ENCODE measurements around the gene CSMD2. TPM values are rescaled to one million over a fixed set of nuclear protein-coding genes. Genes with fewer than 3 reads are reported as not detected.

Gene CSMD2
- total RNA-seq, 2 donors from 2014 or later = 0.62 to 2.8 TPM

- H3K4me3 Mint-ChIP-seq = no peak overlapping the region
- H3K9ac ChIP-seq (ENCODE audit: extremely low read depth, low read length, poor library complexity, severe bottlenecking) = no peak overlapping the region
- no peaks in the 10 kb centered on the region for H3K36me3 ChIP-seq (ENCODE audit: control insufficient read depth, insufficient read depth, low read length)
- no peak overlapping the region for H3K27ac ChIP-seq (ENCODE audit: low read depth, low read length)
- 91 to 92% methylated on average over 11 to 14 of the region's 14 CpGs for WGBS, 2 experiments (ENCODE audit: insufficient coverage in 1 of 2, insufficient read length in 1 of 2)
- no peak overlapping the region for H3K4me3 ChIP-seq (ENCODE audit: low read length)
- peaks cover 2% of the 10 kb centered on the region for H3K27me3 Mint-ChIP-seq (ENCODE audit: insufficient read depth)
- H3K27me3 ChIP-seq (ENCODE audit: control insufficient read depth, insufficient read depth, low read length, poor library complexity, severe bottlenecking) = no peaks in the 10 kb centered on the region
- peaks cover 7% of the 10 kb centered on the region for H3K4me1 Mint-ChIP-seq
- no peaks in the 10 kb centered on the region for H3K4me1 ChIP-seq (ENCODE audit: control insufficient read depth, insufficient read depth, low read length)
- no peaks in the 10 kb centered on the region for H3K9me3 ChIP-seq (ENCODE audit: control insufficient read depth, low read length)
- no peaks in the 10 kb centered on the region for H3K9me3 Mint-ChIP-seq
- H3K27ac Mint-ChIP-seq = no peak overlapping the region
- no peaks in the 10 kb centered on the region for H3K36me3 Mint-ChIP-seq (ENCODE audit: low read depth)
- no peak for TF ChIP-seq CTCF (conservative IDR thresholded peaks at IDR 0.05)
- DNase-seq = no peak
Measured at GRCh38 chr1:33955096-33955495, 209.9 kb downstream of the CSMD2 start.

- Mint-ChIP-seq H3K4me3 (no peak overlapping the region), H3K27me3 (ENCODE audit: insufficient read depth) (peaks cover 2% of the 10 kb centered on the region), H3K9me3 (no peaks in the 10 kb centered on the region), H3K36me3 (ENCODE audit: low read depth) (no peaks in the 10 kb centered on the region), H3K27ac (no peak overlapping the region), H3K4me1 (no peaks in the 10 kb centered on the region)
- H3K36me3 ChIP-seq (ENCODE audit: control insufficient read depth, insufficient read depth, low read length) = no peaks in the 10 kb centered on the region
- TF ChIP-seq CTCF (conservative IDR thresholded peaks at IDR 0.05) = no peak
- no peak overlapping the region for H3K9ac ChIP-seq (ENCODE audit: extremely low read depth, low read length, poor library complexity, severe bottlenecking)
- no peaks in the 10 kb centered on the region for H3K4me1 ChIP-seq (ENCODE audit: control insufficient read depth, insufficient read depth, low read length)
- H3K9me3 ChIP-seq (ENCODE audit: control insufficient read depth, low read length) = no peaks in the 10 kb centered on the region
- H3K4me3 ChIP-seq (ENCODE audit: low read length) = no peak overlapping the region
- H3K27ac ChIP-seq (ENCODE audit: low read depth, low read length) = no peak overlapping the region
- WGBS, 2 experiments (ENCODE audit: insufficient coverage in 1 of 2, insufficient read length in 1 of 2) = 83 to 89% methylated on average over 1 to 2 of the region's 2 CpGs
- H3K27me3 ChIP-seq (ENCODE audit: control insufficient read depth, insufficient read depth, low read length, poor library complexity, severe bottlenecking) = no peaks in the 10 kb centered on the region
- DNase-seq = no peak
Measured at GRCh38 chr1:33949570-33949969, 215.5 kb downstream of the CSMD2 start.

GRCh38 chr1:33948291-33948690, 216.7 kb downstream of the CSMD2 start:
- Mint-ChIP-seq H3K27ac (no peak overlapping the region), H3K4me1 (no peaks in the 10 kb centered on the region), H3K9me3 (no peaks in the 10 kb centered on the region), H3K27me3 (ENCODE audit: insufficient read depth) (peaks cover 1% of the 10 kb centered on the region), H3K4me3 (no peak overlapping the region), H3K36me3 (ENCODE audit: low read depth) (no peaks in the 10 kb centered on the region)
- Histone ChIP-seq H3K9ac (ENCODE audit: extremely low read depth, low read length, poor library complexity, severe bottlenecking) (no peak overlapping the region), H3K4me1 (ENCODE audit: control insufficient read depth, insufficient read depth, low read length) (no peaks in the 10 kb centered on the region), H3K9me3 (ENCODE audit: control insufficient read depth, low read length) (no peaks in the 10 kb centered on the region), H3K36me3 (ENCODE audit: control insufficient read depth, insufficient read depth, low read length) (no peaks in the 10 kb centered on the region), H3K4me3 (ENCODE audit: low read length) (no peak overlapping the region), H3K27ac (ENCODE audit: low read depth, low read length) (no peak overlapping the region), H3K27me3 (ENCODE audit: control insufficient read depth, insufficient read depth, low read length, poor library complexity, severe bottlenecking) (no peaks in the 10 kb centered on the region)
- DNase-seq = no peak
- TF ChIP-seq CTCF (conservative IDR thresholded peaks at IDR 0.05) = no peak
- WGBS, 2 experiments (ENCODE audit: insufficient coverage in 1 of 2, insufficient read length in 1 of 2) = 88% methylated on average over 1 to 3 of the region's 3 CpGs
